ENCODE measurements around the gene KRTAP24-1.

The KRTAP24-1 gene

GRCh38 chr21:30282850-30283249 is at the start of gene KRTAP24-1:
Gene KRTAP24-1, minus strand, starts transcription at chr21:30282950. Its CDS starts 18 bp downstream, at chr21:30282932.
- Histone ChIP-seq H3K4me3 (ENCODE audit: low read length) (no peak within 1 kb of the TSS), H3K4me1 (ENCODE audit: insufficient read depth, low read length) (no peaks in the 10 kb centered on the region), H2AFZ (ENCODE audit: low read depth, low read length) (no peak within 1 kb of the TSS), H3K9me3 (ENCODE audit: low read length) (no peaks in the 10 kb centered on the region), H3K27me3 (ENCODE audit: insufficient read depth, low read length) (no peaks in the 10 kb centered on the region), H3K36me3 (ENCODE audit: insufficient read depth, low read length) (no peaks in the 10 kb centered on the region)

GRCh38 chr21:30329203-30329875 is 46.6 kb upstream of the KRTAP24-1 start:
- no peak overlapping the region for H2AFZ ChIP-seq (ENCODE audit: low read depth, low read length)
- H3K4me3 ChIP-seq (ENCODE audit: low read length), result no peak overlapping the region
- no peaks in the 10 kb centered on the region for H3K27me3 ChIP-seq (ENCODE audit: insufficient read depth, low read length)
- H3K36me3 ChIP-seq (ENCODE audit: insufficient read depth, low read length), result no peaks in the 10 kb centered on the region
- H3K4me1 ChIP-seq (ENCODE audit: insufficient read depth, low read length), result no peaks in the 10 kb centered on the region
- no peaks in the 10 kb centered on the region for H3K9me3 ChIP-seq (ENCODE audit: low read length)

- H3K9me3 ChIP-seq (ENCODE audit: low read length), result no peaks in the 10 kb centered on the region
- no peaks in the 10 kb centered on the region for H3K27me3 ChIP-seq (ENCODE audit: insufficient read depth, low read length)
- no peaks in the 10 kb centered on the region for H3K36me3 ChIP-seq (ENCODE audit: insufficient read depth, low read length)
- no peaks in the 10 kb centered on the region for H3K4me1 ChIP-seq (ENCODE audit: insufficient read depth, low read length)
- no peak overlapping the region for H3K4me3 ChIP-seq (ENCODE audit: low read length)
- H2AFZ ChIP-seq (ENCODE audit: low read depth, low read length), result no peak overlapping the region
Measured at GRCh38 chr21:30326390-30326789, 43.6 kb upstream of the KRTAP24-1 start.

- H3K27me3 ChIP-seq (ENCODE audit: insufficient read depth, low read length), result no peaks in the 10 kb centered on the region
- H3K4me1 ChIP-seq (ENCODE audit: insufficient read depth, low read length), result no peaks in the 10 kb centered on the region
- H3K4me3 ChIP-seq (ENCODE audit: low read length), result no peak within 1 kb of the TSS
- H3K36me3 ChIP-seq (ENCODE audit: insufficient read depth, low read length), result no peaks in the 10 kb centered on the region
- H3K9me3 ChIP-seq (ENCODE audit: low read length), result no peaks in the 10 kb centered on the region
- H2AFZ ChIP-seq (ENCODE audit: low read depth, low read length), result no peak within 1 kb of the TSS
Measured at GRCh38 chr21:30320215-30320614, 37.5 kb upstream of the KRTAP24-1 start, which contains the start of gene KRTAP26-1. Gene KRTAP26-1, minus strand, starts transcription at chr21:30320315. Its CDS starts 280 bp downstream, at chr21:30320035.

- Histone ChIP-seq H3K9me3 (ENCODE audit: low read length) (no peaks in the 10 kb centered on the region), H3K27me3 (ENCODE audit: insufficient read depth, low read length) (no peaks in the 10 kb centered on the region), H3K4me3 (ENCODE audit: low read length) (no peak overlapping the region), H3K36me3 (ENCODE audit: insufficient read depth, low read length) (no peaks in the 10 kb centered on the region), H2AFZ (ENCODE audit: low read depth, low read length) (no peak overlapping the region), H3K4me1 (ENCODE audit: insufficient read depth, low read length) (no peaks in the 10 kb centered on the region)
Measured at GRCh38 chr21:30315701-30316100, 33.0 kb upstream of the KRTAP24-1 start.

- no peak overlapping the region for H2AFZ ChIP-seq (ENCODE audit: low read depth, low read length)
- H3K36me3 ChIP-seq (ENCODE audit: insufficient read depth, low read length), result no peaks in the 10 kb centered on the region
- no peaks in the 10 kb centered on the region for H3K9me3 ChIP-seq (ENCODE audit: low read length)
- H3K4me3 ChIP-seq (ENCODE audit: low read length), result no peak overlapping the region
- H3K4me1 ChIP-seq (ENCODE audit: insufficient read depth, low read length), result no peaks in the 10 kb centered on the region
- H3K27me3 ChIP-seq (ENCODE audit: insufficient read depth, low read length), result no peaks in the 10 kb centered on the region
Measured at GRCh38 chr21:30306884-30307283, 24.1 kb upstream of the KRTAP24-1 start.

- Histone ChIP-seq H2AFZ (ENCODE audit: low read depth, low read length) (no peak overlapping the region), H3K9me3 (ENCODE audit: low read length) (no peaks in the 10 kb centered on the region), H3K27me3 (ENCODE audit: insufficient read depth, low read length) (no peaks in the 10 kb centered on the region), H3K4me1 (ENCODE audit: insufficient read depth, low read length) (no peaks in the 10 kb centered on the region), H3K36me3 (ENCODE audit: insufficient read depth, low read length) (no peaks in the 10 kb centered on the region), H3K4me3 (ENCODE audit: low read length) (no peak overlapping the region)
Measured at GRCh38 chr21:30305136-30305535, 22.4 kb upstream of the KRTAP24-1 start.

DNA sequence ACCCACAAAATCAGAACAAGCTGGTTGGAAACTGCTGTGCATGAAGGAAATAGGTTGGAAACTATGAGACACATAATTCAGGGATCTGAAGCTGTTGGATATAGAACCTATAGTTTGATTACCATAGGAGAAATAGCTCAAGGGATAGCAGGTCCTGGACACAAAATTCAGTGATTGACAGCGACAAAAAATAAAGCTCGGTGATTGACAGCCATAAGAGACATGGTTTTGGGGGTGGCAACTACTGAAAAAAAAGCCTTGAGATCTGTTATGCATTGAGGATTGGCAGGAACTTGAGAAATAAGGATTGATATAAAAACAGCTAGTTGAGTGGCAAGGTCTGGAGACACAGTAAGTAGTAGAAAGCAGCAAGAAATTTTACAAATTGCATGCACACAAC is 6.5 kb upstream of the KRTAP24-1 start, which contains the start of gene KRTAP25-1:
Gene KRTAP25-1 (minus strand): TSS at position 300 of the 400 bp plus-strand sequence. CDS start 24 bp downstream, at position 276.
- H2AFZ ChIP-seq (ENCODE audit: low read depth, low read length), result no peak within 1 kb of the TSS
- no peaks in the 10 kb centered on the region for H3K9me3 ChIP-seq (ENCODE audit: low read length)
- no peaks in the 10 kb centered on the region for H3K4me1 ChIP-seq (ENCODE audit: insufficient read depth, low read length)
- H3K36me3 ChIP-seq (ENCODE audit: insufficient read depth, low read length), result no peaks in the 10 kb centered on the region
- H3K27me3 ChIP-seq (ENCODE audit: insufficient read depth, low read length), result no peaks in the 10 kb centered on the region
- H3K4me3 ChIP-seq (ENCODE audit: low read length), result no peak within 1 kb of the TSS

DNA sequence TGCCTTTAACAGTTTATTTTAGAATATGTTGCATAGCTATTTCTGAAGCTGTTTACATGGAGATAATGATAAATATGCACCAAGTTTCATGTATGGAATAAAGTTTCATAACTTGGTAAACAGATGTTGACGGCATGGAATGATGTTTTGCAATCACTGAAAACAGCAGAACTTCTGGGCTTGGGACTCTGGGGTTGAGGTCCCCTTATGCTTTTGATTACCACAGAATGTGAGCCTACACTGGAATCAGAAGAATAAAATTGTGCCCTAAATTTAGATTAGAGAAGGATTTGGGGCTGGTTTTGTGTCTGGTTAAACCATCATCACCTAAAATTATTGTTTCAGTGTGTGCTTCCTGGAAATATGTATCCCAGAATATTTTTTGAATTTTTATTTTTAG is 11.1 kb downstream of the KRTAP24-1 start:
- no peak overlapping the region for H2AFZ ChIP-seq (ENCODE audit: low read depth, low read length)
- H3K27me3 ChIP-seq (ENCODE audit: insufficient read depth, low read length), result no peaks in the 10 kb centered on the region
- no peaks in the 10 kb centered on the region for H3K36me3 ChIP-seq (ENCODE audit: insufficient read depth, low read length)
- no peaks in the 10 kb centered on the region for H3K4me1 ChIP-seq (ENCODE audit: insufficient read depth, low read length)
- no peaks in the 10 kb centered on the region for H3K9me3 ChIP-seq (ENCODE audit: low read length)
- H3K4me3 ChIP-seq (ENCODE audit: low read length), result no peak overlapping the region

- H3K4me1 ChIP-seq (ENCODE audit: insufficient read depth, low read length), result no peaks in the 10 kb centered on the region
- H3K27me3 ChIP-seq (ENCODE audit: insufficient read depth, low read length), result no peaks in the 10 kb centered on the region
Measured at GRCh38 chr21:30271156-30271555, 11.6 kb downstream of the KRTAP24-1 start.

GRCh38 chr21:30269803-30270530 is 12.8 kb downstream of the KRTAP24-1 start:
- H3K4me1 ChIP-seq (ENCODE audit: insufficient read depth, low read length), result no peaks in the 10 kb centered on the region

More at GRCh38 chr21:30271156-30271555, 11.6 kb downstream of the KRTAP24-1 start:
- H2AFZ ChIP-seq (ENCODE audit: low read depth, low read length), result no peak overlapping the region
- H3K9me3 ChIP-seq (ENCODE audit: low read length), result no peaks in the 10 kb centered on the region
- H3K36me3 ChIP-seq (ENCODE audit: insufficient read depth, low read length), result no peaks in the 10 kb centered on the region
- no peak overlapping the region for H3K4me3 ChIP-seq (ENCODE audit: low read length)

GRCh38 chr21:30268608-30269197 is 14.0 kb downstream of the KRTAP24-1 start:
- H3K4me1 ChIP-seq (ENCODE audit: insufficient read depth, low read length), result no peaks in the 10 kb centered on the region

More at GRCh38 chr21:30269803-30270530, 12.8 kb downstream of the KRTAP24-1 start:
- no peaks in the 10 kb centered on the region for H3K36me3 ChIP-seq (ENCODE audit: insufficient read depth, low read length)
- H3K9me3 ChIP-seq (ENCODE audit: low read length), result no peaks in the 10 kb centered on the region
- H3K27me3 ChIP-seq (ENCODE audit: insufficient read depth, low read length), result no peaks in the 10 kb centered on the region
- no peak overlapping the region for H3K4me3 ChIP-seq (ENCODE audit: low read length)
- no peak overlapping the region for H2AFZ ChIP-seq (ENCODE audit: low read depth, low read length)

GRCh38 chr21:30257773-30258172 is 25.0 kb downstream of the KRTAP24-1 start:
- Histone ChIP-seq H3K4me1 (ENCODE audit: insufficient read depth, low read length) (no peaks in the 10 kb centered on the region), H3K9me3 (ENCODE audit: low read length) (no peaks in the 10 kb centered on the region), H2AFZ (ENCODE audit: low read depth, low read length) (no peak overlapping the region), H3K4me3 (ENCODE audit: low read length) (no peak overlapping the region), H3K36me3 (ENCODE audit: insufficient read depth, low read length) (no peaks in the 10 kb centered on the region), H3K27me3 (ENCODE audit: insufficient read depth, low read length) (no peaks in the 10 kb centered on the region)

More at GRCh38 chr21:30268608-30269197, 14.0 kb downstream of the KRTAP24-1 start:
- Histone ChIP-seq H3K27me3 (ENCODE audit: insufficient read depth, low read length) (no peaks in the 10 kb centered on the region), H3K4me3 (ENCODE audit: low read length) (no peak overlapping the region), H2AFZ (ENCODE audit: low read depth, low read length) (no peak overlapping the region), H3K36me3 (ENCODE audit: insufficient read depth, low read length) (no peaks in the 10 kb centered on the region), H3K9me3 (ENCODE audit: low read length) (no peaks in the 10 kb centered on the region)

Measured in neuron (in vitro differentiated cells).